ENCODE results near the gene TAF1C.

The TAF1C gene

DNA sequence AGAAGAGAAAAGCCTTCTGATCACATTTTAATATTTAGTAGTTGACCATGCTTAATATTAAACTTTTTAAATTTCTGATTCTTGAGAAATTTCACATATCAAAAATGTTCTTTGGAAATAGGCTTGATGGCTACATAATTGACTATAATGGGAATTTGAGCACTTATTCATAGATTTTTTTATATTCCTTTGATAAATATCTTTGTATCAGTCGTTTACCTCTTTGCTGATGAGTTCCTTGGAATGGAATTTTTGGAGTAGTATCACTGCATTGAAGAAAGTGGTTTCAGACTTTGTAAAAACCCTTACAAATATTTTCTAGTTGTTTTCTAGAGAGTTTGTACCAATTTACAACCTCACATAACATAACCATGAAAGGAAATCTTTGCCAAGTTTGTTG, 27.1 kb downstream of the TAF1C start:
- no peak for DNase-seq (ENCODE audit: low spot score)

- DNase-seq (ENCODE audit: low spot score): no peak
Measured at GRCh38 chr16:84159007-84159406, 27.9 kb downstream of the TAF1C start.

DNA sequence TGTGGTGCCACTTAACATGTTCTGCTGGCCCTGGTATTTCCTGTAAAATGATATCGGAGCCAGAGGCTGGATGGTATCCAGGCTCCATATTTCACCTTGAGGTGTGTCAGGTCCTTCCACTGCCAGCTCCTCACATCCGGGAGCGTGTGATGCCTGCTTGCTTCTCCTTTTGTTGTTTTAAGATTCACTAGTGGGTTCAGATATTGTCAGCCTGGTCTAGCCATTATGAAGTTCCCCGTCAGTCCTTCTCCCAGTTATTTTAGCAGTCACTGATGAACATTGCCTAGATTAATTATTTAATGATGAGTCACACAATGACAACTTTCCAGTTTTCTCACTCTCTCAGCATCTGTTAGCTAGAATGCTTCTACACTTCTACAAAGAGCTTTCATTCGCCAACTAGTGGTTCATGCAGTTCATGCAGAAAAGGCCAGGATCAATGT, 30.5 kb downstream of the TAF1C start:
- peak; percentile 83 for DNase-seq (ENCODE audit: low spot score)

- DNase-seq (ENCODE audit: low spot score): no peak
Measured at GRCh38 chr16:84155771-84156170, 31.1 kb downstream of the TAF1C start.

DNA sequence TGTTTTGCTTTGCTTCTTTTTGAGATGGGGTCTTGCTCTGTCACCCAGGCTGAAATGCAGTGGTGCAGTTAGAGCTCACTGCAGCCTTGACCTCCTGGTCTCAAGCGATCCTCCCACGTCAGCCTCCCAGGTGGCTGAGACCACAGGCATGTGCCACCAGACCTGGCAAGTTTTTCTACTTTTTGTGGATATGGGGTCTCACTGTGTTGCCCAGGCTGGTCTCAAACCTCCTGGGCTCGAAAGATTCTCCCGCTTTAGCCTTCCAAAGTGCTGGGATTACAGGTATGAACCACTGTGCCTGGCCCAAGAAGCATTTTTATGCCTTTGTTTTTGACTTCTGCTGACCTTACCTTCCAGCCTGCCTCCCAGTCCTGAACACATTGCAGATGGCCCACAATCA, 31.6 kb downstream of the TAF1C start:
- DNase-seq (ENCODE audit: low spot score): no peak

- DNase-seq (ENCODE audit: low spot score): no peak
Measured at GRCh38 chr16:84153660-84154214, 33.1 kb downstream of the TAF1C start.

GRCh38 chr16:84150926-84151325, 35.9 kb downstream of the TAF1C start:
- no peak for DNase-seq (ENCODE audit: low spot score)

- DNase-seq (ENCODE audit: low spot score): peak; percentile 86
Measured at GRCh38 chr16:84144859-84145639, 41.8 kb downstream of the TAF1C start, which contains the start of the genes DNAAF1 and HSDL1. Gene DNAAF1 (plus strand): TSS chr16:84145308. CDS start chr16:84145441, 133 bp downstream. Gene HSDL1 (minus strand): TSS chr16:84145177. CDS start chr16:84131321, 13,856 bp downstream.

- peak; percentile 21 for DNase-seq (ENCODE audit: low spot score)
Measured at GRCh38 chr16:84144209-84144858, 42.5 kb downstream of the TAF1C start.

DNA sequence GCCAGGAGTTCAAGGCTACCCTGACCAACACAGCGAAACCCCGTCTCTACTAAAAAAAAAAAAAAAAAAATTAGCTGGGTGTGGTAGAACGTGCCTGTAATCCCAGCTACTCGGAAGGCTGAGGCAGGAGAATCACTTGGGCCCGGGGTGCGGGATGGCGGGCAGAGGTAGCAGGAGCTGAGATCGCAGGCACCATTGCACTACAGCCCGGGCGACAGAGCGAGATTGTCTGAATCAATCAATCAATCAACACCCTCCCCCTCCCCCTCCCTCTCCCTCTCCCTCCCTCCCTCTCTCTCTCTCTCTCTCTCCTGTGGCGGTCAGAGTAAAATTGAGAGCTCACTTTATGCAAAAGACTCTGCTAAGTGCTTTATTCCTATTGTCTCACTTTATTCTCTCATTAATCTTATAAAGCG, 43.1 kb downstream of the TAF1C start:
- DNase-seq (ENCODE audit: low spot score): no peak

DNA sequence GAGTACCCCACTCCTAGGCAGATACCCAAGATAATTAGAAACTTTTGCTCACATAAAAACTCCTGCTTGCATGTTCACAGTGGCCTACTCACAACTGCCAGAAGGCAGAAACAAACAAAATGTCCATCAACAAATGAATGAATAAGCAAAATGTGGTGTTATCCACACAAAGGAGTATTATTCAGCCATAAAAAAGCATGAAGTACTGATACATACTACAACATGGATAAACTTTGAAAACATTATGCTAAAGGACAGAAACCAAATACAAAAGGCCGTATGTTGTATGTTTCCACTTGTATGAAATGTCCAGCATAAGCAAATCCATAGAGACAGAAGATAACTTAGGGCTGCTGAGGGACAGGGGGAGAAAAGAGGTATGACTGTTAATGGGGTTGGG, 43.8 kb downstream of the TAF1C start:
- DNase-seq (ENCODE audit: low spot score): no peak

- no peak for DNase-seq (ENCODE audit: low spot score)
Measured at GRCh38 chr16:84141143-84141670, 45.6 kb downstream of the TAF1C start.

GRCh38 chr16:84139628-84140258, 47.1 kb downstream of the TAF1C start:
- no peak for DNase-seq (ENCODE audit: low spot score)

DNA sequence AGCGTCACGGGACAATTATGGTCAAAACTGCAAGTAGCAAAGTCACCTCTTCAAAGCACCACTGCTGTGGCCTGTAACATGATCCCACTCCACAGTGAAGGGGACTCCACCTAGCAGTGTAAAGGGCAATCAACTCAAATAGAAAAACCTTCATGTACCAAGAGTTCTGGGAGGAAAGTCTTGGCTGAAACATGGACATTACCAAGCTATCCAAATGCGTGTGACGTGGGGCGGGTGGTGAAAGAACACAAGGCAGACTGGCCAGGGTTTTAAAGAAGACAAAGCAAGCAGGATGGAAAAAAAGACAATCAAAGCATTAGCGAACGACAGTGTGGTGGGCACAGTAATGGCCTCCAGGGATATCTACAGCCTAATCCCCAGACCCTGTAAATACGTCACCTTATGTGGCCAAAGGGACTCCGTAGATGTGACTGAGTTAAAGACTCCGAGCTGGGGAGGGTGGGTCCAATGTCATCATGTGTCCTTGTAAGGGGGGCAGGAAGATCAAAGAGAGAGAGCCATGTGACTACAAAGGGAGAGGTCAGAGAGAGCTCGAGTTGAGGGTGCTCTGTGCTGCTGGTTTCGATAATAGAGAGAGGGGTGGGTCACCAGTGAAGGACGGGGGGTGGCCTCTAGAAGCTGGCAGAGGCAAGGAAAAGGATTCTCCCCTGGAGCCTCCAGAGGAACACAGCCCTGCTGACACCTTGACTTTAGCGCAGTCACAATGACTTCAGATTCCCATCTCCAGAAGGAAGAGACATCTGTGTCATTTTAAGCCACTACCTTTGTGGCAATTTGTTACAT, 47.8 kb downstream of the TAF1C start:
- peak; percentile 34 for DNase-seq (ENCODE audit: low spot score)

DNA sequence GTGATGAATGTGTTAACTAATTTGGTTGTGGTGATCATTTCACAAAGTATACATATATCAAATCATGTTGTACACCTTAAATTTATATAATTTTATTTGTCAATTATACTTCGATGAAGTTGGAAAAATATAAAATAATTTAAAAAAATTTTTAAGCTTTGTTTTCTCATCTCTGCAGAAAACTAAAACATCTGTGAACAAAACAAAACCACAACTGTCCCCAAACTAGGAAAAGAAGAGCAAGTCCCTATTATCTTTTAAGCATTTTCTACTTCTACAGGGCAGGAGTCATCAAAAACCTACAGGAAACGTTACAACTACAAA, 48.4 kb downstream of the TAF1C start:
- DNase-seq (ENCODE audit: low spot score): no peak

GRCh38 chr16:84137769-84138357, 49.0 kb downstream of the TAF1C start:
- DNase-seq (ENCODE audit: low spot score): no peak

DNA sequence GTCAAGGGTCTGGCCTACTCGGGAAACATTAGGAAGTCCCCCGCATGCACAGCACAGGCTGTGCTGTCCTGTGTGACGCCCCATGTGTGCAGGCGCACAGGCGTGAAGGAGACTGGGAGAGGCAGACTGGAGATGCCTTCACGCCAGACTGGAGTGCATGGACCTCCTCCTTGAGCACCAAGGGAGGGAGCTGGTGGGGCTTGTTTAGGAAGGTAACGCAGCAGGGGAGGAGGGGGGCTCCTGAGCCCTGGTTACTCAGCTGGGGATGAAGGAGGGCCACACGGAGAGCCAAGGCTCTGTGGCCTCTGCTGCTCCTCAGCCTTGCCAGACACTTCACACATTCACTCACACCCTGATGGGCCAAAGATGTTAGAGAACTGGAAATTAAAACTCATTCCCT, 49.6 kb downstream of the TAF1C start:
- DNase-seq (ENCODE audit: low spot score): peak; percentile 20

DNA sequence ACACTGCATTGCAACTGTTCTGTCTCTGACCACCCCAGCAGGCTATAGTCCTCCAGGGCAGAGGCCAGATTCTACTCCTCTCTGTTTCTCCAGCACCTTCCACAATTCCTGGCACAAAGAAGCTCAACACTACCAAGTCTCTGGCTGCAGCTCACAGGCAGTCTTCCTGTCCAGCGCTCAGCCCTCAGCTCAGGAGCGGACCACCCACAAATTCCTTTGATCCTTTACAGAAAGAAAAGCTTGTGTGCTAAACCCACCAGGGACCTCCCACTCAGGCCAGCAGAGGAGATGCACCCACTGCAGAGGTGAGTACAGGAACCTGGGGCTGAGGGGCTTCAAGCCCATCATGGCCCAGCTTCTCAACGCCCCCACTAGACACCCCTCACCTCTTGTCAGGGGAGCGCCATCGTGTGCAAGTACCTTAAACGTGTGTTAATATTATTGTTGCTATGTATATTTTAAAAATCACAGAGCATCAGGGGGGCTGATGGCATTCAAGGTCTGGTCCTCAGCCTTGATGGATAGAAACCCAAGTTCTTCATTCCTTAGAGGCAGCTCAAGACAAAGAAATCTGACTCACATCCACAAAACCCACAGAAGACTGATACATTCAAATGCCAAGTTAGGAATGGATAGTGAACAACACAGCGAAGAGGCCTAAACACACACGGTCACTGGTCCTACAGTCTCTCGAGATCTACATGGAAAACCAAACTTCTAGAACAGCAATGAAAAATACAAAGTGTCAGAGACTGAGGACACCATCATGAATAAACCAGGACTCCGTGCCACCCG, 50.3 kb downstream of the TAF1C start:
- peak; percentile 8 for DNase-seq (ENCODE audit: low spot score)

GRCh38 chr16:84132527-84133285, 54.2 kb downstream of the TAF1C start:
- DNase-seq (ENCODE audit: low spot score): no peak

DNA sequence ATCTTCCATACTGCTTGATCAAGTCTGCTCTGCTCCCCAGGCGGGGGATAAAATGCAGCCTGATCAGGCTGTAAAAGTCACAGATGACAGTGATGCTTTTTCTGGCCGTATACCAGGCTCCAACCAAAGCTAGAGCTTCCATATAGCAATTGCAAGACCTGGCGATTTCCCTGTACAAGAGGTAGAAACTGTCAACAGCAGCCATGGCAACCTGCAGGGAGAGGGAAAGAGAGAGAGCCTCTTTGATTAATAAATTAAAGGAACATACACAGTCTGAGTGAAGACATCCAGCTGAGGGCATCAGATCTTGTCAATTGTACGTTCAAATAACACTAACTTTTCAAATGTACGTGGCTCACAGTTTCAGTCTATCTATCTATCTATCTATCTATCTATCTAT, 55.7 kb downstream of the TAF1C start:
- no peak for DNase-seq (ENCODE audit: low spot score)
